Measurements from ENCODE around the gene ANO4.
"Not testable (repeated sequence)": the region's sequence is repeated elsewhere in the genome, so short reads cannot be mapped to it uniquely, and the experiment has no call there.

Gene ANO4

DNA sequence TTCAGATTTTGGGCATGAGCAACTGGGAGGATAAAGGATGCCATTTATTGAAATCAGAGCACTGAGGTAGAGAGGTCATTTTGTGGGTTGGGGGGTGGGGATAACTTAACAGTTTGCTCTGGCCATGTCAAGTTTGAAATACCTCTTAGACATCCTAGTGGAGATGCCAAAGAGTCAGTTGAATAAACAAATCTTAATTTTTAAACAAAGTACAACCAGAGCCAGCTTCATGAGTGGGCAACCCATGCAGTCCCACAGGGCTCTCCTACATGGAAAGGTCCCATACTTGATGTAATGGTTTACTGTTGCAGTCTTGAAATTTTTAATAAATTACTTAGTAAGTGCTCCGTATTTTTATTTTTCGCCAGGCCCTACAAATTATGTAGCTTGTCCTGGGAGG lies 81.2 kb downstream of the ANO4 start:
- DNase-seq = no peak

DNA sequence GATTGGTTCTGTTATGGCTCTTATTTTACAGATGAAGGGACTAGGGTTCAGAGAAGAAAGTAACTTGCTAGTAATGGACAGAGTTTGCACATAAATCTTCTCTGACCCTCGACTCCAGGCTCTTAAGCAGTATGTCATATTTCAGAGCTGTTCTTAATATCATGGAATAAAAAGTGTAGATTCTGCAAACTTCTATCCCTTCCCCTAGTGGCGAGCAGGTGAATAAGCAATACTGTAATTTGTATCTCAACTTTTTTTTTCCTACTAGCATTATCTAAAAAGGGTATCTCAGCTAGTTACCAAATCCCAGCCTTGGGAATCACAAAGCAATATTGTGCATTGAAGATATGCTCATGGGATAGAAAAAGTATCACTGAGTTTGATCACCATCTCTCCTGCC lies 83.2 kb downstream of the ANO4 start:
- DNase-seq = no peak

- no peak for DNase-seq
Observed at GRCh38 chr12:100895192-100895591, 100.6 kb downstream of the ANO4 start.

DNA sequence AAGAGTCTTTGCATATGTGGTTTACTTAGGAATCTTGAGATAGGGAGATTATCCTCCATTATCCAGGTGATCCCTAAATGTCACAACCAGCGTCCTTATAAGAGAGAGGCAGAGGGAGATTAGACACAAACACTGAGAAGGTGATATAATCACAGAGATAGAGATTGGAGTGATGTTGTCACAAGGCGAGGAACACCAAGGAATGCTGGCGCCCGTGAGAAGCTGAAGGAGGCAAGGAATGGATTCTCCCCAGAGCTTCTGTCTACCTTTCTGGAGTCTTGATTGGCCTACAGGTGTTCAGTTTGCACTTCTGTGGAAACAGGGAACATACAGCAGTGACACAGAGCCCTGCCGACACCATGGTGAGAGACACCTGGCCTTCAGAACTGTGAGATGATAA lies 101.6 kb downstream of the ANO4 start:
- DNase-seq = no peak

DNA sequence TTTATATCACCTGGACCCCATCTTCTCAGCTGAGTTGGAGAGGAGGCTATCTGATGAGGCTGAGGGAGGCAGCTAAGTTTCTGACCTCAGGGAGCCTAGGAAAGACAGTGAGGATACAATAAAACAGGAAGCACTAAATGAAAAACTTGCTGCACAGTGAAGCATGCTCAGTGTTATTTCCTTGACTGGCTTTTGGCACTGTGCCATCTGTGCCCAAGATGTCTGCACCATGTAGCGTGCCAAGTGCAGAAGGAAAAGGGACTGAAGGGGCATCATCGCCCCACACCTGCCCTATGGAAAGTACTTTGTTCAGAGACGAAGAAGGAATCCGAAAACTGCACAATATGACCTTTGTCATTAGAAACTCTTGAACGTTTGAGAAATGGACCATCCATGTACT lies 102.7 kb downstream of the ANO4 start:
- no peak for DNase-seq

GRCh38 chr12:100899301-100899700 lies 104.7 kb downstream of the ANO4 start:
- no peak for DNase-seq

DNA sequence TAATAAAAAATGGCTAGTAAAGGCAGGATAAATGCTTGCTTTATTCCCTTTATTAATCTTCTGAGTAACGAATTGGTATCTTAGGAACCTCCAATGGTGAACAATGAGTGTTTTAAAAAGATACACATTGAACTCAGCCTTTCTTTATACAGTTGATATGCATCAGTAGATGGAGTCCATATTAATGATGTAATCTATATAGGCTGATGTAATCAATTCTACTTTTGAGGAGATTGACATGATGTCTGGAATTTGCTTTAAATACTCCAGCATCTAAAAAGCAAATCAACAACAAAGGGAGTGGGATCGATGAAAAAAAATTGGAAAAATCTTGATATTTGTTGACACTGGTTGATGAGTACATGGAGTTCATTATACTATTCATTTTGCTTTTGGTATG lies 106.2 kb downstream of the ANO4 start:
- DNase-seq = no peak

DNA sequence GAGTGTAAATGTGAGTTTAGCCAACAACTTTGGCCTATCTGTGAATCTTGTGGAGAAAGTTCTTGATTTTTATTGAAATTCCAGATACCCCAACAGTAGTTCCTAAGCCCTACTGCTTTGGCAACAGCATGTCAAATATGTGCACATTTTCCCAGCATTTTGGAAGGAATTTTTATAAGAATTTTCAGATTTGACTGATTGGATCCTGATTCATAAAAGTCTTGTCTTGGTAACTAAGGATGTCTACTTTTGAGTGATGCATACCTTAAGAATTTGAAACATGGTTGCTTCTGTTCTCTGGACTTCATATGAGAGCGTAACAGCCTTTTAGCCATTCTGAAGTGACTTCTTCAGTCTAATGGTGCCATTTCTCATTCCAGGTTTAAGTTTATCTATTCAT lies 106.7 kb downstream of the ANO4 start:
- no peak for DNase-seq

DNA sequence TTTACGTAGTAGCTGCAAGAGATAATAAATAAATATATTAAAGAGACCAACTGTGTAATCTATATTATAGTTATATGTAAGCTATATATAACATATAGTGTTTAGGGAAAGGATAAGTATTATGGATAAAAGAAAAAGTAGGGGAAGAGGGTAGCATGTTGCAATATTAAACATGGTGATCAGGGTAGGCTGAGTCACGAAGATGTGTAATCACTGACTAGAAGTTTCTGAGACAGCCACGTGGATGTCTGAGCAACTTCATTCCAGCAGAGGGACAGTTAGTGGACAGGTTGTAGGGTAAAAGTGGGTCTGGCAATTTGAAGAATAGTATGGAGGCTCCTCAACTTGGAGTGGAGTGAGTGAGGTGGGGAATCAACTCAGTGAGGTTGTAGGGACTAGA lies 109.7 kb downstream of the ANO4 start:
- DNase-seq = no peak

- DNase-seq = no peak
Observed at GRCh38 chr12:100908501-100908900, 113.9 kb downstream of the ANO4 start.

GRCh38 chr12:100913872-100914592 lies 119.5 kb downstream of the ANO4 start:
- no peak for DNase-seq

GRCh38 chr12:100919116-100919515 lies 124.5 kb downstream of the ANO4 start:
- DNase-seq = no peak

DNA sequence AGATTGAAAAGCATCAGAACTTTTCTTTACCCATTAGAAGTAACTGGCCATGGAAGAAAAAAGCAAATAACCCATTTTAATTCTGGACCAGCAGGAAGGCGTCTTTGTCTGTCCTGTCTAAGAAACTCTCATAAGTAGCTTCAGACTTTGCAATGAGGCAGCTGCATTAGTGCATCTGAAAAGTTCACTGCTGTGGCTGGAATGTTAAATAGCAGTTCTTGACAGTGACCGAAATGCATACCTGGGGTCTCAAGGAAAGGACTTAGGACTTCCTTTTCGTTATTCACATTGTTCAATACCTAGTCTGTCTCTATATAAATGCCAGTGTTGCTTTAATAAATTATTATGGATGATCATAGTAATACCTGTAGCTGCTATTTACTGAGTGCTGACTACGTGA lies 125.9 kb downstream of the ANO4 start:
- no peak for DNase-seq

DNA sequence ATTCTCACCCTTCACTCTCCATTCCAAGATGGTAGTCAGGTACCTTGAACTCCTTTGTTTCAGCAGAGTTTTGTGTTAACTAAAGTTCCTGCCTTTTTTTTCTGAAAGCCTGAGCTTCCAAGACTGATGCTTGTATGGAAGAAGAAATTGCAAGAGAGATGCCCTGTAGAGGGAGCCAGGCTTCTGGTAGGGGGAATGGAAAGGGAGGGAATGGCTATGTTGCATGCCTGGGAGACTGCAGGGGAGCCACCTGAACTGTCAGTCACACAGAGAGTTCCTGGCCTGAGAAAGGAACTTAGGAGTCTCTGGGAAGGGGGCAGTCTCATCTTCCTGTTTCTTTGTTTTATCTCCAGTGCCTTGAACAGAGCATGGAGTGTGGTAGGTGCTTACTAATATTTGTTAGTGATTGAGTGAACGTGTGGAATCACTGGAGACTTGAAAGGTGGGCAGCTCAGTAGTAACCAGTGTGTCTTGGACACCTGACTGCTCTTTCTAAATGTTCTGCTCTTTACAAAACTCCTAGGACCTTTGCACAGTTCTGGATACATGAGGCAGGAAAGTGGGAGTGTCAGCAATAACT lies 132.2 kb downstream of the ANO4 start:
- DNase-seq = no peak

DNA sequence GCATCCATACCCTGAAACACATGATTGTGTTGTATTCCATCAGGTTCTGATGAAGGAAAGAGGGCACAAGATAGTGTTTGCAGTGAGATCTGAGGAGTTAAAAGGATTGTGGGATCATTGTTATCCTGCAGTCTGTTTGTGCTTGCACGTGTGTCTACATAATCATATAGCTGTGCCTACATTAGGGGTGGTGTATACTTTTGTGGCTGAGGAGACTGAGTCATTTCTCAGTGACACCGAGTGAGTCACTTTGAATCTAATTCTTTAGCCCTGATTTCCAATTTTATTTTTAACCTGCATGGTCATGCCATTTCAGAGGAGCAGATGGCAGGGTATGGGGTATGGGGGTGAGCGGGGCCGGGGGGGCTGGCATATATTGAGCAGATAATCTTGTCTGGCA lies 133.2 kb downstream of the ANO4 start:
- no peak for DNase-seq

GRCh38 chr12:100932571-100932970 lies 138.0 kb downstream of the ANO4 start:
- DNase-seq = no peak

GRCh38 chr12:100933531-100933930 lies 139.0 kb downstream of the ANO4 start:
- DNase-seq = not testable (repeated sequence)

- no peak for DNase-seq
Observed at GRCh38 chr12:100935929-100936328, 141.4 kb downstream of the ANO4 start.

GRCh38 chr12:100936661-100937060 lies 142.1 kb downstream of the ANO4 start:
- no peak for DNase-seq

- no peak for DNase-seq
Observed at GRCh38 chr12:100940503-100940902, 145.9 kb downstream of the ANO4 start.

DNA sequence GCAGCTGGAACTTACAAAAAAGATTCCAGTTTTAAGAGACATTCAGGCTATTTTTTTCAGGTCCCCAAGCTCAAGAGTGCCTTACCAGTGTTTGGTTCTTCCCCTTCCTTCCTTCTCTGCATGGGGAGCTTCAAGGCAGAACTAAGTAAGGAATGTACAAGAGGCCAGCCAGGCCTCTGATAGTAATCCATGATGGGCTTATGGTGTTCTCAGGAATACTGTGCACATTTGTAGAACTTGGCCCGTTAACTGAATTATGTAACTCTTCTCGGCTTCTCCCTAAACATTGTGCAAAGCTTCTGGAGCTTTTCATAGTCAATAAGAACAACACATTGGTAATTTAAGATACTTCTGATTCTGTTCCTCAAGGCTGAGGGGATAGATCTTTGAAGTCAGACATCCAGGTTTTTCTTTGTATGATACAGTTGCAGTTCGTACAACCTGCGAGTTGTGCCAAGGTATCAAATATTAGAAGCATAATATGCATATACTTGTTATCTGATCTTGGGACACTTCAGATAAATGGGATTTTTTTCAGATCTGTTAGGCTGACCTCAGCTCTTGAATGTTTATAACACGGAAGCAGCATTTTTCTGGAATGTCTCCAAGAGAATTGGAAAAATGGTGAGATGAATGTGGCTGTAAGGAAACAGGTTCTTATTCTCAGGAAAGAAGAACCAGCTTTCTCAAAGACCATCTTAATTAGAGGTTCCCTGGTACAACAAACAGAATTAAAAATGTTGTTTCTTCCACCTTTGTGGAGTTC lies 148.6 kb downstream of the ANO4 start:
- no peak for DNase-seq

DNA sequence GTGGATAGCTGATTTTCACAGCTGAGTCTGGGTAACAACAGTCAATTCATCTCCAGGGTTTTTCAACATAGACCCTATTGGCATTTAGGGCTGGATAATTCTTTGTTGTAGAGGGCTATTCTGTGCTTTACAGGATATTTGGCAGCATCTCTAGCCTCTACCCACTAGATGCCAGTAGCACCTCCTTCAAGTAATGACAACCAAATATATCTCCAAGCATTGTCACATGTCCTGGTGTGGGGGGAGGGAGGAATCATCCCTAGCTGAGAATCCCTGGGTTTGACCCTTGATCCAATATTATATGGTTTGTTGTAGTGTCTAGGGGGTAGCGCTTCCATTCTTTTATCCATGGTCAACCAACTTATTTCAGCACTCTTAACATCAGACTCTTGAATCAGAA lies 157.2 kb downstream of the ANO4 start:
- no peak for DNase-seq

DNA sequence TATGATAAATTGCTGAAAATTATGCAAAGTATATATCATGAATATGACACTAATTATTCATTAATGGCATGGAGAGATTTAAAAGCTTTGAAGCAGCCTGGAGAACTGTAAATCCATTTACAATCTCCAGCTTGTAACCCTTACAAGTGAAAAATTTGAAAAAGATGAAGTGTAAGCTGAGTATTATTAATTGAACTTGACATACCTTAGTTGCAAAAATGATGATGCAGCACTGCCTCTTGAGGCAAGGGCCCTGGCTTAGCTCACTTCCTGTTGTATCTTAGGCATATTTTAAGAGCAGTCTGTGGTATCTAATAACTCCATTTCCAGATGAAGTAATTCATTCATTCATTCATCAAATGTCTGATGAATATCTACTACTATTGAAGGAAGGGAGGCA lies 158.6 kb downstream of the ANO4 start:
- DNase-seq = no peak

- DNase-seq = no peak
Observed at GRCh38 chr12:100953677-100954076, 159.1 kb downstream of the ANO4 start.
